SHP77 (cell line): Measurements from ENCODE around the gene FAM107B.
A peak's percentile ranks its signal among the peaks of the same experiment; 100 is the strongest.

ENCODE experiments used
- DNase-seq, 2 experiments: peaks; one replicate each; lab custom pipeline; 2025; lab: John Stamatoyannopoulos, UW

FAM107B gene

DNA sequence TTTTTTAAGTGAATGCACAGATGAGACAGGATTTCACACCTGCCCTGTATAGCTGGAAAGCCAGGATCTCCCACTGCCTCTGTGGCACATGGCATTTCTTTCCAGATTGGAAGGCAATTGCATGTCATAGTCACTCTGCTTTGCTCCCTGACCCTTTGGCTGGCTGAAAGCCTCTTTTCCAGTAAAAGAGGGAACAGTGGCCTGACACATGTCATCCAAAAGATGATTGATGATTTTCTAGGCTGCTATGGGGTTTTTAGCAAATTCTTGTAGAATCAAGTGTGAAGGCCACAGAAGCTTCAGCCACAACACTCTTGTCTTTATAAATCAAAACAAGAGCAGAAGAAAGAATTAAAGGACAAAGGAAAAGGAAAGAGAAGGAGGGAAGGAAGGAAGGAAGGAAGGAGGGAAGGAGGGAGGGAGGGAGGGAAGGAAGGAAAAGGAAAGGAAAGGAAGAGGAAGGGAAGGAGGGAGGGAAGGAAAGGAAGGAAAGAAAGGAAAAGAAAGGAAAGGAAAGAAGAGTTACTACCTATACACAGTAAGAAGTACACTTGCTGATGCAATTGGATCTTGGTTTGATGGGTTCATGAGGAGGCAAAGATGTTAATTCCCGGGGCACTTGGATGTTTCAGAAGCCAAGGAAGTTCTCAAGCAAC lies 285.0 kb downstream of the FAM107B start:
- no peak for DNase-seq

DNA sequence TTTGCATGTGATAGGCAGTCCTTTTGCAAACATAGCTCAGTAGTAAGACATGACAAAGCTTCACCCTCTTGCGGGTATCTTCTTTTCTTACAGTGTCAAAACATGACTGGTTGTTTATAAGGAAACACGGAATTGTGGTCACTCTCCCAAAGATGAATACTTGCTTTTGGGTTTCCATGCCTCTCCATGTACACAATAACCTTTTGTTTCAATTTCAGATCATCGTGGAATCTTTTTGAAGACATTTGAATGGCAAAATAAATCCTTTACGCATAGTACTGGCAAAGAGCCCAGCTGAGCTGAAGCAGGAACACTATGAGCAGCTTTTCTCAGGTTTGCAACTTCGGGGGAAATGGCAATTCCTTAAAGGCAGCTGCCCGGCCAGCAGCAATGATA lies 287.2 kb downstream of the FAM107B start:
- DNase-seq, result no peak

DNA sequence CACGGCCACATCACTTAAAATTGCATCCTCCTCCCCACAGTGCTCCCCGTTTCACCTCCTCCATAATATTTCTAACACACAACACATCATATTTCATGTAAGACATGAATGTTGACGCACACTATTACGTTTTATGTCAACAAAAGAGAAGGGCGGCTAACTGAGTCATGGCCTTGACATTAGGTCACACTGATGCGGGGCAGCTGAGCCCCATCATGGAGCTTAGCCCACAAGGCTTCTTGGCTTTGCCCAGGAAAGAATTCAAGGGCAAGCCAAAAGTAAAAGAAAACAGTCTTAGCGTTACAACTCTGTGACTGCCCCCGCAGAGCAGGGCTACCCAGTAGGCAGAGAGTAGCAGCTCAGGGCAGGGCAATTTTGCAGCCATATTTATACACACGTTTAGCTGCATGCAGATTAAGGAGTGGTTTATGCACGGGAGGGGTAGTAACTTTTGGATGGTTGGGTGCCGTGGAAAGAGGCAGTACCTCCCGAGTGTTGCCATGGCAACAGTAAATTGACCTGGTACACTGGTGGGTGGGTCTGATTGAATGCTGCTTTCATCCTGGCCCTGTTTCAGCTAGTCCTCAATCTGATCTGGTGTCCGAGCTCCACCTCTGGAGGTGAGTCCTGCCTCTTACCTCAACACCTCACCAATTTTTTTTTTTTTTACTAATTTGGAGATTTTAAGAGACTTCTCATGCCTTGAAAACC lies 287.8 kb downstream of the FAM107B start:
- peak; percentile 52 to 66 for DNase-seq

DNA sequence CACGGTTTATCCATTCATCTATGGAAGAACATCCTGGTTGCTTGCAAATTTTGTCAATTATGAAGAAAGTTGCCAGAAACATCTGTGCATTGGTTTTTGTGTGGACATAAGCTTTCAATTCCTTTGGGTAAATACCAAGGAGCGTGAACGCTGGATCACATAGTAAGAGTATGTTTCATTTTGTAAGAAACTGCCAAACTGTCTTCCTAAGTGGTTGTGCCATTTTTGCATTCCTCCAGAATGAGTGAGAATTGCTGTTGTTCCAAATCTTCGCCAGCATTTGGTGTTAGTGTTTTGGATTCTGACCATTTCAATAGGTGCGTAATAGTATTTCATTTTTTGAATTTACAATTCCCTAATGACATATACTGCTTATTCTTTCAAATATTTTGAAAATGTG lies 288.7 kb downstream of the FAM107B start:
- no peak for DNase-seq

DNA sequence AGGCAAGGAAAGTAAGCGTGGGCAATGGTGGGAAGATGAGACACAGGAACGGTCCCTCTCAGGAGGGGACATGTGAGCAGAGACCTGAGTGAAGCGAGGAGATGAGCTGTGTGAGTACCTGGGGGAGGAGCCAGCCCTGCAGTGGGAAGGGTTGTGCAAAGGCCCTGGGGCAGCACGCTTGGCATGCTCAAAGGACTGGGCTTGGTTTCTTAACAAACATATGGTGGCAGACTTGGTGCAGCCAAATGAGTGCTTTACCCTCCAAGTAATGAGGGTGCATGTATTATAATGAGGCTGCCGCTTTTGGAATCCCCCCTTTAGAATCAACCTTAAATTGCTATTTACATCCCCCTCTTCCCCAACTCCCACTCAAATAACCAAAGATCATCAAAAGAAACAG lies 291.3 kb downstream of the FAM107B start:
- DNase-seq, result no peak

DNA sequence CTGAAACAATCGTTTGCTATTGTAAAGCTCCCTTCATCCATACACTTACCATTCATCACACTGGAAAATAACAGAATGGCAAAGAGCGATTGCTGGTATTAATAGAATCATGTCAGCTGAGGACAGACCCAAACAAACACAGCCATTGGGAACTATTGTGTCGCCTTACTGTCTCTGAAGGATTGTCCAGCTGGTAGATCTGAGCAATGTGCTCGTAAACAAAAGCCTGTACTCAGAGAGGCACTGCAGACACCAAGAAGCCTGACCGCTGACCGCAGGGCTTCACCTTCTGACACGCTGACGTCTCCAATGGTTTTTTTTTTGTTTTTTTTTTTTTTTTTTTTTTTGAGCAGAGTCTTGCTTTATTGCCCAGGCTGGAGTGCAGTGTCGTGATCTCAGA lies 292.9 kb downstream of the FAM107B start:
- peak in 1 of 2 experiments; percentile 37 for DNase-seq

DNA sequence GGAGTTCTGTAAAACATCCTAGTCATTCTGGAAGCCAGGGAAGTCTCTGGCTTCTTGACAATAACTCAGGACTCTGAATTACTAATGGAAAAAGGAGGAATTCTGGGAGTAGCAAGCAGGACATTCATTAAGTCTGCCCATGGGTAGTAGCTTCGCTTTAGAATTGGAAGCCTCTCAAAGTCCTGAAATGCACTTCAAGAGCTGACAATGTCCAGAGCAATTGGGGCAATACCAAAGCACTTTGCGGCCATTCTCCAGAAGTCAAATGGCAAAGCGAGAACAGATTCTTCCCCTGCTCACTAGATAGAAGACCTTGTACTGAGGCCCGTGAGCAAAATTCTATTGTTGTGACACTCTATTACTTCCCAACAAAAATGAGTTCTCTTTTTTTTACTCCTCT lies 293.7 kb downstream of the FAM107B start:
- no peak for DNase-seq

DNA sequence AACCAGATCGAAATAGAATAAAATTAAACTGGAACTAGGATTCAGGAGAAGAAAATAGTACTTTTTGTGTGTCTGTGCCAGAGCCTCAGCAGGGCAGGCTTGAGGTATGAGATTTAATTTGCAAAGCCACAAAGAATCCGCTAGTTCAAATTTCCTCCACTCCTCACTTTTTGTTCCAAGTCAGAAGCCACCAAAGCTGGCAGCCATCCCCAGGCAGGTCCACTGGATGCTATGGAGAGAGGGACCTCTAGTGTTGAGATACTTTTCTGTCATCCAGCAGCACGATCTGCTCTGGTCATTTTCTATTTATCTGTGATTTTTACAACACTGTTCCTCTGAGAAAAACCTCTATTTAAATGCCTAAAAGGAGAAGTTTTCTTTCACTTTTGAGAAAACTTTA lies 296.1 kb downstream of the FAM107B start:
- peak; percentile 42 to 57 for DNase-seq

DNA sequence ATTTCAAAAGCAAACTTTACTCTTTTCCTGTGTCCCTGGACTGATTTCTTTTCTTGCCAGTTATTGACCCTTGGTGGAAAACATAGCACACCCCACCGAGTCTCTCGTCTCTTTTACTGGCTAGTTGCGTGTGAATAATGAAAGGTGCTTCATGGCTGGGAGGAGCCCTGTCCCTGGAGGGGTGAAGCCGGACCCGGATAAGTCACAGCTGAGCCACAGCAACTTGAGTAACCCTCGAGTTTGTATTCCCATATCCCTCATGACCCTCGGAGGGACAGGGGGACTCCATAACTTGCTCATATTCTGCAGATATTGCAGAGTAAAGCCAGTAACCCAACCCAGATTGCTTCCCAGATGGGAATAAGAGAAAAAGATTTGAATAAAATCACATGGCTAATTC lies 296.5 kb downstream of the FAM107B start:
- no peak for DNase-seq

DNA sequence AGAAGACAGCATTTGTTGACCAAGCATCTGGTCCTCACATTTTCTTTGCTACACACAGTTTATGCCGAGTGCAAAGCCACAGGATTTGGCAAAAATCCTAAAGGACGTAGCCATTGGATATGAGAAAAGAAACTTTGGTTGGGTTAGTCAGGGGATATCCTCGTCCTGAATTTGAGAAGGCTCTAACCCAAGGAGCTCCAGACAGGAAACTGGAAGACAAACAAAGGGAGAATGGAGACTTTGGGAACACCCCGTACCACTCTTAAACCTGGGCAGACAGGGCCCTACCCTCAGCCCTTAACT lies 297.3 kb downstream of the FAM107B start:
- no peak for DNase-seq

DNA sequence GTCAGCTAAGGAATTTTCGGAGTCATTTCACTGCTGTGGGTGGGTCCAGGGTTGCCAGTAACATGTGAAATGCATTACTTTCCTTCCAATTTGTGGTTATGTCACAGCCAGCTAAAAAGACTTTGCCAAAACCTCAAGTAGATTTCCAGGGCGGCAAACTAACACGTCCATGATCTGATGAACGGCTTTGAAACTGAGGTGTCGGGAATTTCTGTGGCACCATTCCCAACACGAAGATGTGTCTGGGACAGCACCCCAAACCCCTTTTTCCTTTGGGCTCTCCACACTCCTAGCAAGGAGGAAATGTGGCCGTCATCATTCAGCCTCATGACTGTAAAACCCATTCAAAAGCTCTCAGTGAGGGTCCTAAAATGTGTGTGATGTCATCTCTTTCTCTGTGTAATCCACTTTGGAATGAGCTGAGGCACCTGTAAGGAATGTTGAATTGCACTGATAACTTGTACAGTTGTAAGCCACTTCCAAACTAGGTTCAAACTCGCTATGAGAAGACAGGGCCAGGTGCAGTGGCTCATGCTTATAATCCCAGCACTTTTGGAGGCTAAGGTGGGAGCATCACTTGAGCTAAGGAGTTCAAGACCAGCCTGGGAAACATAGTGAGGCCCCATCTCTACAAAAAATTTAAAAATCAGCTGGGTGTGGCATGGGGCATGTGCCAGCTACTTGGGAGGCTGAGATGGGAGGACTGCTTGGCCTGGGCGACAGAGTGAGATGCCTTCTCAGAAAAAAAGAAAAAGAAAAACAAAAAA lies 297.9 kb downstream of the FAM107B start:
- DNase-seq, result no peak

DNA sequence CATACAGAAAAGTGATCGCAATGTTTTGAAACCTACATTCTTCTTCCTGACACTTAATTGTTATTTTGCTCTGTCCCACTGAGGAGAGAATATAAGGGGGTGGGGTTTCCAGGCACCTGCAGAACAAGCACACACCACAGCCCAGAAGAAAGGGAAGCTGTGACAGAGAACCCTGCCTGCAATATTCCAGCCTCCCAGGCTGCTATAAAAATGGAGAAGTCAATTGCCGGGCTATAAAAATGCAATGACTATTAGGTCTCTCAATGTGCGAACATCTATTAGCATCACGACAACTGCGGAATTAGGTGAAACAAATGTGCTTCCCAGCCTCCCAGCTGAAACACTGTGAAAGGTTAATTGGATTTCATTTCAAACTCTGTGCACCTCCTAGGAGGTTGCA lies 298.7 kb downstream of the FAM107B start:
- DNase-seq, result no peak

DNA sequence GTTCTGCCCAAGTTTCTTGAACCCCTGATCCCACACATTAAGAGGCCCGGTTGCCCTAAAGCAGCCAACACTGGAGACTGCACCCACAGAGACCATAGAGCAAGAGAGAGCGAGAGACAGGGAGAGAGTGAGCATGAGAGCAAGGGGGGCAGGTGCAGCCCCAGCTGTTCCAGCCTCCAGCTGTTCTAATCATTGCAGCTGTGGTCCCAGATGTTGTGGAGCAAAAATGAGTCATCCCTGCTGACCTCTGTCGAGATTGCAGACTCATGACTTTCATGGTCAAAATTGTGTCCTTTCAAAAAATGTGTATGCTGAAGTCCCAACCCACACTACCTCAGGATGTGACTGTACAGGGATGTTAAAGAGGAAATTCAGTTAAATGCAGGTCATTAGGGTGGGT lies 300.0 kb downstream of the FAM107B start:
- DNase-seq, result no peak

DNA sequence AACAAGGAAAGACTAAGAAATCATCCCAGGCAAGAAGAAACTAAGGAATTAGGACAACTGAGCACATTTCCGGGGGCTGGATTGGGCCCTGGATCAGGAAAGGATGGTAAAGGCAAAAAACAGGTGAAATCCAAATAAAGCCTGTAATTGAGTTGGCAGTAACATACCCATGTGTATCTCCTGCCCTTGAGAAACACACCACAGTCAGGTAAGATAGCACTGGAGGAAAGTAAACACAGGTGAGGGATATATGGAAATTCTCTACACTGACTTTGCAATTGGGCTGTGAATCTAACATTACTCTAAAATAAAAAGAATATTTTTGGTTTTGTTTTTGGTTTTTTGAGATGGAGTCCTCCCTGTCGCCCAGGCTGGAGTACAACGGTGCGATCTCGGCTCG lies 303.8 kb downstream of the FAM107B start:
- DNase-seq, result no peak

DNA sequence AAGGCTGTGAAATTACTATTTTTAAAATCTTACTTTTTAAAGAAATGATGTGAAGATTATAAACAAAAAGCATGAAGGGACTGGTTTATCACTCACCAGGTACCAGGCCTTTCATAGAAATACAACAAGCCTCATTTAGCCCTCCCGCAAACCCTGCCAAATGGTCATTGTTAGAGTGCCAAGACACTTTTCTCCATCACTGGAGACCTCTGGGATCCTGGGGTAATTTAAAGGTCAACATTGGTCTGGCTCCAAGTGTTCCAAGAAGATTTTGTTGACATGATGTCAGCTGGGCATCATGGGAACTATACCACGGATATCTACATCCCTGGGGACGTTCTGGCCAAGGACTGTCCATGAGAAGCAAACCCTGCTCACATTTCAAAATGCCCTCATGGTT lies 306.0 kb downstream of the FAM107B start:
- DNase-seq, result no peak
